PC-9 (cell line): Measurements from ENCODE around the gene API5. TPM values are rescaled to one million over a fixed set of nuclear protein-coding genes. Genes with fewer than 3 reads are reported as not detected.

ENCODE experiments used
- BruUV-seq: library from RNA; stranded (reverse); fragments of 400-500 nt; replicated peaks from 2 replicates; lab custom pipeline; 2021; lab: Mats Ljungman, UMichigan
- CTCF ChIA-PET: fragments of 300-600 bp; sonication (Branson Sonifier 250); formaldehyde crosslinking; loops from one replicate; lab custom pipeline; 2022; ENCODE audit warnings: antibody characterized with exemption; lab: Charles Lee
- POLR2A ChIA-PET: fragments of 300-600 bp; sonication (Branson Sonifier 250); formaldehyde crosslinking; loops from one replicate; lab custom pipeline; 2022; ENCODE audit warnings: antibody characterized with exemption; ENCODE audit not compliant: unreplicated experiment; lab: Charles Lee
- DNase-seq, 2 experiments: peaks; one replicate each; pipeline versions ENCODE4 v3.0.0 to v3.0.0-alpha.2; 2015 to 2022; ENCODE audit warnings: mixed read lengths in 1 of 2
- H2AFZ ChIP-seq: fragments of 200-600 bp; sonication (generic); 2 replicates; pipeline ENCODE4 v1.8.1; 2017; ENCODE audit warnings: antibody characterized with exemption
- H3F3A ChIP-seq: fragments of 200-600 bp; sonication (generic); 2 replicates; pipeline ENCODE4 v1.8.1; 2017; ENCODE audit warnings: antibody characterized with exemption, mild to moderate bottlenecking, low read depth; ENCODE audit not compliant: insufficient read depth
- H3K27ac ChIP-seq: fragments of 200-600 bp; sonication (generic); 2 replicates; pipeline ENCODE4 v1.6.1; 2016; ENCODE audit warnings: mixed run types
- H3K27me3 ChIP-seq: fragments of 200-600 bp; sonication (generic); 2 replicates; pipeline ENCODE4 v1.6.1; 2016; ENCODE audit warnings: low read depth, mixed run types; ENCODE audit not compliant: insufficient read depth
- H3K36me3 ChIP-seq: fragments of 200-600 bp; sonication (generic); 2 replicates; pipeline ENCODE4 v1.6.1; 2016; ENCODE audit warnings: low read depth, mixed run types
- H3K4me1 ChIP-seq: fragments of 200-600 bp; sonication (generic); replicated peaks from 2 replicates; pipeline ENCODE4 v1.6.1; 2016; ENCODE audit warnings: mixed run types; ENCODE audit not compliant: insufficient read depth
- H3K4me2 ChIP-seq: fragments of 200-600 bp; sonication (generic); 2 replicates; pipeline ENCODE4 v1.6.1; 2017; ENCODE audit warnings: mixed run types
- H3K4me3 ChIP-seq: fragments of 200-600 bp; sonication (generic); 2 replicates; pipeline ENCODE4 v1.6.1; 2016; ENCODE audit warnings: mixed run types
- H3K79me2 ChIP-seq: fragments of 200-600 bp; sonication (generic); 2 replicates; pipeline ENCODE4 v1.6.1; 2017; ENCODE audit warnings: low read depth, mixed run types
- H3K9me2 ChIP-seq: fragments of 200-600 bp; sonication (generic); 2 replicates; pipeline ENCODE4 v1.8.1; 2017; ENCODE audit warnings: mild to moderate bottlenecking; ENCODE audit not compliant: insufficient read depth
- H3K9me3 ChIP-seq: fragments of 200-600 bp; sonication (generic); 2 replicates; pipeline ENCODE4 v1.8.1; 2016; ENCODE audit warnings: low read depth; ENCODE audit not compliant: insufficient read depth
- H4K20me1 ChIP-seq: fragments of 200-600 bp; sonication (generic); 2 replicates; pipeline ENCODE4 v1.8.1; 2017; ENCODE audit not compliant: insufficient read depth
- EZH2 ChIP-seq: fragments of 200-600 bp; sonication (generic); IDR thresholded peaks from 2 replicates; pipeline ENCODE4 v1.8.0; 2017; ENCODE audit warnings: antibody characterized with exemption, low read depth
- intact Hi-C: fragments of 100-400 bp; cut with micrococcal nuclease; formaldehyde crosslinking; loops from one replicate; pipeline ENCODE4 v1.10.0; 2022; ENCODE audit not compliant: unreplicated experiment
- total RNA-seq: library from RNA; stranded (reverse); gene quantifications from 2 replicates; pipeline ENCODE4 v1.2.3, GENCODE V29; 2021
- TF ChIP-seq, protein P1 (sequence below): fragments of 200-600 bp; sonication (generic); conservative IDR thresholded peaks from 2 replicates; pipeline ENCODE4 v1.6.1; 2017; ENCODE audit warnings: mixed run types, antibody characterized with exemption, mild to moderate bottlenecking, moderate library complexity

Gene API5
- total RNA-seq, 1 experiment from 2014 or later, result 115 TPM

DNA sequence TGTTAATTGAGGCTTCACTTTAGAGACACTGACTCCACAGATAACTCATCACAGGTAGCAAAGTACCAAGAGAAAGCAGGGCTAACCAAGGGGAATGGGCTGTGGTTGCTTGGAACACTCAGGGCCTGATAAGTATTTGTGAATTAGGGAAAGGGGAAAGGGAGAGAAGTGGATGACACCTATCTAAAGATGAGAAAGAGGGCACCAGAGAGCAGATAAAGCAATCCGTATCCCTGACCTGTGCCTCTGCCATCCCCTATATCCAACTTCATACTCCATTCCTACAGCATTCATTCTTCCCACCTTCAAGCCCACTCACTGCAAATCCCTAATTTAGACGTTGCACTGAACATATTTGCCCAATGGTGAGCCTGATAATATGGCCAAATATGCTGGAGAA, 43.0 kb upstream of the API5 start:
- Histone ChIP-seq H3K79me2 (no peaks in the 10 kb centered on the region), H3K4me3 (no peak overlapping the region), H3K9me2 (no peaks in the 10 kb centered on the region), H4K20me1 (no peaks in the 10 kb centered on the region), H2AFZ (no peak overlapping the region), H3K27me3 (peaks cover 81% of the 10 kb centered on the region), H3F3A (no peaks in the 10 kb centered on the region), H3K9me3 (no peaks in the 10 kb centered on the region), H3K36me3 (no peaks in the 10 kb centered on the region), H3K27ac (no peak overlapping the region), H3K4me2 (no peak overlapping the region), H3K4me1 (no peaks in the 10 kb centered on the region)
- POLR2A ChIA-PET, result no interaction called here
- BruUV-seq, result no TSS peak
- intact Hi-C loops, result no loop called here
- CTCF ChIA-PET, result no interaction called here
- TF ChIP-seq, protein P1, sequence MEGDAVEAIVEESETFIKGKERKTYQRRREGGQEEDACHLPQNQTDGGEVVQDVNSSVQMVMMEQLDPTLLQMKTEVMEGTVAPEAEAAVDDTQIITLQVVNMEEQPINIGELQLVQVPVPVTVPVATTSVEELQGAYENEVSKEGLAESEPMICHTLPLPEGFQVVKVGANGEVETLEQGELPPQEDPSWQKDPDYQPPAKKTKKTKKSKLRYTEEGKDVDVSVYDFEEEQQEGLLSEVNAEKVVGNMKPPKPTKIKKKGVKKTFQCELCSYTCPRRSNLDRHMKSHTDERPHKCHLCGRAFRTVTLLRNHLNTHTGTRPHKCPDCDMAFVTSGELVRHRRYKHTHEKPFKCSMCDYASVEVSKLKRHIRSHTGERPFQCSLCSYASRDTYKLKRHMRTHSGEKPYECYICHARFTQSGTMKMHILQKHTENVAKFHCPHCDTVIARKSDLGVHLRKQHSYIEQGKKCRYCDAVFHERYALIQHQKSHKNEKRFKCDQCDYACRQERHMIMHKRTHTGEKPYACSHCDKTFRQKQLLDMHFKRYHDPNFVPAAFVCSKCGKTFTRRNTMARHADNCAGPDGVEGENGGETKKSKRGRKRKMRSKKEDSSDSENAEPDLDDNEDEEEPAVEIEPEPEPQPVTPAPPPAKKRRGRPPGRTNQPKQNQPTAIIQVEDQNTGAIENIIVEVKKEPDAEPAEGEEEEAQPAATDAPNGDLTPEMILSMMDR, result no peak
- no peak for TF ChIP-seq EZH2
- no peak for DNase-seq

DNA sequence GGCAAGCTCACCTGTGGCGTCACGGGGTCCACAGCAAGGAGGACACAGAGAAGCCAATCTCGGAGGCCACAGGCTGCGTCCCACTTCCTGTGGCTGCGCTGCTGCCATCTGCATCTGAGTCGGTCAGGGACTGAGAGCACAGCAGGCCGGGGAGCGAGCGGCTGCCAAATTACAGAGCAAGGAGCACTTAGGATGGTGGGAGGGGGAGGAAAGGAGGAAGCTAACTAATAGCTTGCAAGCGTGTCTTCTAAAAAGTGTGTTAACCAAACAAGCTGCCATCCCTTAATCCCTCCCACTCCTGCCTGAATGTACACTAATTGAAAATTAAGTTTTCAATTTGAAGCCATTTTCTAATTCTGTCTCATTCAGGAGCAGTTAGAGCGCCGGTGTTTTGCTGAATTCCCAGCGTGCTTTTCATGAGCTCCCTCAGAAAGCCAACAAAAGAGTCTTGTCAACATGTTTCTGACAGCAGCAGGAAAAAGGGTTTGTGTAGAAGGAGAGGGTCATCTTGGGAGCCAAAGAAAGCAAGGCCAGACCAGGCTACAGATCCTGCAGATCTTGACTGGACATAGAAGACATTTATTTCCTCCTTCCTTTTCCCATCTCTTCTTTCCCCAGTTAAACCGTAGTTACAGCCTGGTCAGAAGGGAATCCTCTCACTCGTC, 42.4 kb upstream of the API5 start:
- Histone ChIP-seq H3K27me3 (peaks cover 78% of the 10 kb centered on the region), H3K79me2 (no peaks in the 10 kb centered on the region), H3K4me1 (no peaks in the 10 kb centered on the region), H3K4me3 (no peak overlapping the region), H3K27ac (no peak overlapping the region), H3F3A (no peaks in the 10 kb centered on the region), H3K9me3 (no peaks in the 10 kb centered on the region), H2AFZ (no peak overlapping the region), H3K4me2 (no peak overlapping the region), H4K20me1 (no peaks in the 10 kb centered on the region), H3K36me3 (no peaks in the 10 kb centered on the region), H3K9me2 (no peaks in the 10 kb centered on the region)
- POLR2A ChIA-PET, result no interaction called here
- intact Hi-C loops, result no loop called here
- no peak for DNase-seq
- TF ChIP-seq EZH2, result no peak
- TF ChIP-seq, protein P1, result no peak
- BruUV-seq, result no TSS peak
- CTCF ChIA-PET, result no interaction called here

DNA sequence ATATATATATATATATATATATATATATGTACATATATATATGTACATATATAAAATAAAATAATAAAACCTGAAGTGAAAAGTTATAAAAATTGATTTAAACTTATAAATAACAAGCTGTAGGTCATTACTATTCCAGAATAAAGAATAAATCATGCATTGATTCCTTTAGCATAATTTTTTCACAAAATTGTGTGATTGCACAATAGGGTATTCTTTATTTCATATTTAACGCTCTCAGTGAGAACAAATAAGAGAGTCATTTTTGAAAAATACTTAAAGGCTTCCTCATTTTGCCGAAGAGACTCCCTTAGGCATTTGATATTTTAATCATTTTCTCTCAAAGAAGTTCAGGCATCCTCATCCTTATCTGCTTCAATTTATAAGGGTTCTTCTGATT, 41.3 kb upstream of the API5 start:
- Histone ChIP-seq H3K4me2 (0 out of 2 replicates have a peak overlapping the region, but pooled peaks have one; percentile 5), H3K4me1 (no peaks in the 10 kb centered on the region), H4K20me1 (no peaks in the 10 kb centered on the region), H3K9me2 (no peaks in the 10 kb centered on the region), H3K27ac (no peak overlapping the region), H3K27me3 (peaks cover 76% of the 10 kb centered on the region), H3K4me3 (no peak overlapping the region), H3F3A (no peaks in the 10 kb centered on the region), H3K79me2 (no peaks in the 10 kb centered on the region), H3K36me3 (no peaks in the 10 kb centered on the region), H2AFZ (no peak overlapping the region), H3K9me3 (no peaks in the 10 kb centered on the region)
- CTCF ChIA-PET, result no interaction called here
- no TSS peak for BruUV-seq
- no peak for TF ChIP-seq EZH2
- TF ChIP-seq, protein P1, result no peak
- intact Hi-C loops, result no loop called here
- DNase-seq, result no peak
- POLR2A ChIA-PET, result no interaction called here
